Fibroblast of the aortic adventitia (primary cell): ENCODE data around the gene FHOD1. TPM values are rescaled to one million over a fixed set of nuclear protein-coding genes. Genes with fewer than 3 reads are reported as not detected.

ENCODE experiments used
- DNase-seq: peaks from one replicate; pipeline ENCODE4 v3.0.0-alpha.2; 2010; ENCODE audit warnings: low read depth
- H3K4me3 ChIP-seq: 2 replicates; pipeline ENCODE4 v1.5.1; 2011; ENCODE audit warnings: low read depth, mild to moderate bottlenecking, control low read depth, low read length, moderate library complexity
- total RNA-seq: library from RNA; depleted of rRNA; stranded (reverse); fragments of >200 nt; gene quantifications from 2 replicates; pipeline ENCODE4 v1.2.3, GENCODE V29; 2012; ENCODE audit warnings: low replicate concordance
- TF ChIP-seq, protein P1 (sequence below): IDR thresholded peaks from 2 replicates; pipeline ENCODE4 v1.5.1; 2011; ENCODE audit warnings: mild to moderate bottlenecking, low read length, control low read depth, inconsistent platforms; ENCODE audit not compliant: insufficient read depth

FHOD1 gene
- total RNA-seq, 1 donor: 14.1 TPM

DNA sequence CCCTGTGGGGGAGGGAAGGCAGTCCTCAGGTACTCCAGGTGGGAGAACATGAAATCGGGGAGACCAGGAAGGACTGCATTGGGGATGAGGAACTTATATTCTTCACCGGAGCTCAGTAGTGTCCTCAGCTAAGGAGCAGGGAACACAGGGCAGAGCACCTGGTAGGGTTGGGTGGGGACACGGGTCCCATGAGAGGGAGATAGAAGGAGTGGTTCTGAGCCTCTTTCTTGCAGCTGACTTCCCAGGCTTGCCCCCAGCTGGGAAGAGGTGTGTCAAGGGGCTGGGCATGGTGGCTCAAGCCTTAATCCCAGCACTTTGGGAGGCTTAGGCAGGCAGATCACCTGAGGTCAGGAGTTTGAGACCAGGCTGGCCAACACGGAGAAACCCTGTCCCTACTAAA is 2.1 kb downstream of the FHOD1 start:
- DNase-seq: no peak
- TF ChIP-seq, protein P1, sequence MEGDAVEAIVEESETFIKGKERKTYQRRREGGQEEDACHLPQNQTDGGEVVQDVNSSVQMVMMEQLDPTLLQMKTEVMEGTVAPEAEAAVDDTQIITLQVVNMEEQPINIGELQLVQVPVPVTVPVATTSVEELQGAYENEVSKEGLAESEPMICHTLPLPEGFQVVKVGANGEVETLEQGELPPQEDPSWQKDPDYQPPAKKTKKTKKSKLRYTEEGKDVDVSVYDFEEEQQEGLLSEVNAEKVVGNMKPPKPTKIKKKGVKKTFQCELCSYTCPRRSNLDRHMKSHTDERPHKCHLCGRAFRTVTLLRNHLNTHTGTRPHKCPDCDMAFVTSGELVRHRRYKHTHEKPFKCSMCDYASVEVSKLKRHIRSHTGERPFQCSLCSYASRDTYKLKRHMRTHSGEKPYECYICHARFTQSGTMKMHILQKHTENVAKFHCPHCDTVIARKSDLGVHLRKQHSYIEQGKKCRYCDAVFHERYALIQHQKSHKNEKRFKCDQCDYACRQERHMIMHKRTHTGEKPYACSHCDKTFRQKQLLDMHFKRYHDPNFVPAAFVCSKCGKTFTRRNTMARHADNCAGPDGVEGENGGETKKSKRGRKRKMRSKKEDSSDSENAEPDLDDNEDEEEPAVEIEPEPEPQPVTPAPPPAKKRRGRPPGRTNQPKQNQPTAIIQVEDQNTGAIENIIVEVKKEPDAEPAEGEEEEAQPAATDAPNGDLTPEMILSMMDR: no peak
- H3K4me3 ChIP-seq: peak overlapping the region; percentile 83

DNA sequence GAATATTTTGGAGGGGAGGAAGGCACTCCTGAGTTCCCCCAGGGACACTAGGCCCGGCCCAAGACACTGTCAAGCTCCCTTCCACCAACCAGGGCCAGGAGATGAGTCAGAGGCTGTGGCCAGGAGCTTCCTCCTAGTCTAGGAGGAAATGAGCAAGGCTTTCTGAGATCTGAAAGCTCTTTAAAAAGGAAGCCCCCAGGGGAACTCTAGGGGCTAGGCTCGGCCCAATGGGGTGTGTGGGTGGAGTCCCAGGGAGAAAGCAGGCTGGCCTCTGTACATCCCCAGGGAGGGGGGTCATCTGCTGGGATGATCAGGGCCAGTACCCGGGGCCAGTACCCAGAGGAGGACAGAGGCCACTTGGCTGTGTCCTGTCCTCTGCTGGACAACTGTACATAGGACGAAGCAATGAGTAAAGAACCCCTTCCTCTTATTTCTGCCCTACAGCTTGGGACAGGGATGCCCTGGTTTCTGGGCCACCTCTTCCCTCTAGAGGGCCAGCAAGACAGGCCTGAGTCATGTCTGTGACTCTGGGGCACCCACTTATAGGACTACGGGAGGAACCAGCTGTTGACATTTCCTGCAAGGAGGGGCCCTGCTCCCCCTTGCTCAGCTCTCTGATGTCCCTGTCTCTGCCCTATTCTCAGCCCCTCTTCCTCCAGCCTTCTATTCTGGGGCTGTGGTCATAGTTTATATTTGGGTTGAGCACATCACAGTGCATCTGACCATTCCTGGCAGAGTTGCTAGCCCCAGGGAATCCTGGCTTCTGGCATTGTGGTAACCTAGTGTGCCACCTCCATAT is 2.7 kb downstream of the FHOD1 start:
- DNase-seq: peak; percentile 86
- TF ChIP-seq, protein P1: no peak
- no peak overlapping the region for H3K4me3 ChIP-seq

DNA sequence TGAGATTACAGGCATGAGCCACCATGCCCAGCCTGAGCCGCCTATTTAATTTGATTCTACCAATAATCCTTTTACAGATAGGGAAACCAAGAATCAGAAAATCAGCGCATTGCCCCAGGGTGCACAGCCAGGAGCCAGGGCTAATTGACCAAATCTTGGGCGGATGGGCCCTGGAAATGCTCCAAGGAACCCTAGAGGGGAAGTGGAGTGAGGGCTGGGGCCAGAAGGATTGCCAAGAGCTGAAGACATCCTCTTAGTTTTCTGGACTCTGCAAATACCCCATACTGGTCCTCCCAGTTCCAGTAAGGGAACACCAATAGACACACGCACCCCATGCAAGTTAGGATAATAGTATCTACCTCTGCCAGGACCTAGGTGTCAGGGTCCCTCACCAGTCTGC is 3.8 kb downstream of the FHOD1 start:
- H3K4me3 ChIP-seq: no peak overlapping the region
- no peak for DNase-seq
- TF ChIP-seq, protein P1: no peak

DNA sequence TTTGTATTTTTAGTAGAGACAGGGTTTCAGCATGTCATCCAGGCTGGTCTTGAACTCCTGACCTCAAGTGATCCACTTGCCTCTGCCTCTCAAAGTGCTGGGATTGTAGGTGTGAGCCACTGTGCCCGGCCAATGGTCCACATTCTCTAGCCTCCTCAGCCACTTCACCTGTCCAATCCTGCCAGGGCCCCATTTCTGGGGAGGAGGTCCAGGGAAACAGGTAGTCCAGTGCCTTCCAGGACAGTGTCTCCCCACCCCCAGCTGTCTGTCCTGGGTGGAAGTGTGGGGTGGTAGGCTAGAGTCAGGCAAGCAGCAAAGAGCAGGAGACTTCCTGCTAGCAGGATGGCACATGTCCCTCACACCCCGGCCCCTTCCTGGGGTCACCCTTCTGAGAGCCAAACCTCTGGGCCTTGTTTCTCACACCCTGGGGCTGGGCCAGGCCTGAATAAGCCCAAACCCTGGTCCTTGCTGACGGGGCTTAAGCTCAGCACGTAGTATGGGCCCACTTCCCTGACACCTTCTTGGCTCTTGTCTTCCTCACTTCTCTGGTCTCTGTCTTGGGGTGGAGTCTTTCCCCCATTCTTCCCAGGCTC is 5.0 kb downstream of the FHOD1 start:
- TF ChIP-seq, protein P1: no peak
- no peak for DNase-seq
- H3K4me3 ChIP-seq: no peak overlapping the region

GRCh38 chr16:67241008-67241900 is 6.0 kb downstream of the FHOD1 start:
- no peak overlapping the region for H3K4me3 ChIP-seq
- peak; percentile 70 for DNase-seq
- TF ChIP-seq, protein P1: no peak

DNA sequence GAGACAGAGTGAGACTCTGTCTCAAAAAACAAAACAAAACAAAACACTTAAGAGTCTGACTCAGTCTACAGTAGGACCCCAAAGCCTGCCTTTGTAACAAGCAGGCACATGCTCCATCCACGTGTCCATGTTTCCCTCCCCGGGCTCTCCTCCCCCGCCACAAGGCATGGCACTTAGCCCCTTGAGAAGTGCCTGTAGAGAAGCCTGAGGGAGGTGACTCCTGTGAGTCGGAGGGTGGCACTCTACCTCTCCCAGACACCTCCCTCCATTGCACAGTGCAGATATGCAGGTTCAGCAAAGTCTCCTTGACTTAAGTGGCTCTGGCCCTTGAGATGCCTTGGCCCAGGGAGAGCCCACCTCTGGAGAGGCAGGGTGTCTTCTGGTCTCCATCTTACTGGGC is 6.8 kb downstream of the FHOD1 start:
- TF ChIP-seq, protein P1: no peak
- no peak for DNase-seq
- H3K4me3 ChIP-seq: no peak overlapping the region
